ENCODE measurements around the gene SLC6A17.

SLC6A17 gene

GRCh38 chr1:110243574-110243973 is 93.3 kb downstream of the SLC6A17 start:
- FAIRE-seq, result no peak

- no peak for FAIRE-seq
Observed at GRCh38 chr1:110245876-110246620, 95.8 kb downstream of the SLC6A17 start.

DNA sequence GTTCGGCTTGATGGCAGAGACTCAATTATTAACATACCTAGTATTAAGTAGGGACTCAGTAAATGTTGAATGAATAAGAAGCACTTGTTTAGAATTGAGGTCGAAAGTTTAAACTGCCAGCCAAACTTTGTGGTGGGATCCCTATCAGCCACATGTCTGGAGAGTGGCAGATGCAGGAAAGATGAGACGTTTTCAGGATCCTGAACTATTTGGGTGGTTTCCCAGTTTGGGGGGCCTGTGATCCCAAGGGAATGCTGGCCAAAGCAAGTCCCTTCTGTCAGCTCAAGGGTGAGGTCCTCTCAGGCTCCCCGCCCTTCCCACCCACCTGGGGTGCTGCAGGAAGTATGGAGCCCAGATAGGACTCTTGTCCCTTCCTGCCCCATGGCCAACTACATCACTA is 98.5 kb downstream of the SLC6A17 start:
- no peak for FAIRE-seq

DNA sequence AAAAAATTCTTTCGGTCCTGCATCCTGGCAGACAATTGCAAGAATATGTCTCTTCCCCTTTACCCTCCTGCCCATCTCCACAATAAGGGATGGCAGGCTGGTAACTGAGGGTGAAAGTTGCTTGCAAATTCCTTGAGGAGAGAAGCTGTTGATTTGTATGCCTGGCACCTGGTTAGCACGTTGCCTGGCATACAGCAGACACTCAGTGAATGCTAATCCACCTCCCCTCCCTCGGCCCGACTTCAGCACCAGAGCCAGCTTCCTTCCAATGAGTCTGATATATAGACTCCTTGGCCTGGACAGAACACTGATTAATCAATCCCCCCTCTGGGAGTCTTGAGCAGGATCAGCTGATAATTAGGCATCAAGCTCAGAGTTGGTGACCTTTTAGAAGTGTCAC is 99.0 kb downstream of the SLC6A17 start:
- no peak for FAIRE-seq

- FAIRE-seq, result no peak
Observed at GRCh38 chr1:110250008-110250407, 99.7 kb downstream of the SLC6A17 start.

- FAIRE-seq, result no peak
Observed at GRCh38 chr1:110250749-110251148, 100.5 kb downstream of the SLC6A17 start.

Measured in islet of Langerhans (tissue), 1 donor.